NCI-H187 treated with DMSO at 0.1 percent for 48 hours (cell line): Measurements from ENCODE around the gene MEGF6.

Source experiments
- DNase-seq: peaks from one replicate; lab custom pipeline; 2025; lab: John Stamatoyannopoulos, UW

Gene MEGF6

GRCh38 chr1:3468236-3469103 is 142.8 kb downstream of the MEGF6 start:
- DNase-seq, result no peak

- DNase-seq, result no peak
These were observed 143.9 kb downstream of the MEGF6 start for GRCh38 chr1:3467096-3468036.

GRCh38 chr1:3466366-3467075 is 144.8 kb downstream of the MEGF6 start:
- no peak for DNase-seq

- no peak for DNase-seq
These were observed 145.4 kb downstream of the MEGF6 start for GRCh38 chr1:3465935-3466321.

- DNase-seq, result no peak
These were observed 146.0 kb downstream of the MEGF6 start for GRCh38 chr1:3465091-3465934.

- no peak for DNase-seq
These were observed 146.7 kb downstream of the MEGF6 start for GRCh38 chr1:3464649-3465025.

- DNase-seq, result no peak
These were observed 147.2 kb downstream of the MEGF6 start for GRCh38 chr1:3463891-3464648.

- no peak for DNase-seq
These were observed 147.9 kb downstream of the MEGF6 start for GRCh38 chr1:3463408-3463863.

GRCh38 chr1:3463013-3463385 is 148.3 kb downstream of the MEGF6 start:
- DNase-seq, result no peak

- no peak for DNase-seq
These were observed 148.8 kb downstream of the MEGF6 start for GRCh38 chr1:3462356-3463012.

GRCh38 chr1:3461934-3462275 is 149.4 kb downstream of the MEGF6 start:
- DNase-seq, result no peak

- DNase-seq, result no peak
These were observed 149.9 kb downstream of the MEGF6 start for GRCh38 chr1:3461238-3461933.

GRCh38 chr1:3460672-3461131 is 150.6 kb downstream of the MEGF6 start:
- DNase-seq, result no peak

GRCh38 chr1:3459940-3460671 is 151.2 kb downstream of the MEGF6 start:
- DNase-seq, result no peak

GRCh38 chr1:3459051-3459908 is 152.0 kb downstream of the MEGF6 start:
- DNase-seq, result no peak

GRCh38 chr1:3457910-3458883 is 153.1 kb downstream of the MEGF6 start:
- DNase-seq, result no peak
